ENCODE results near the gene RAB37.

DNA sequence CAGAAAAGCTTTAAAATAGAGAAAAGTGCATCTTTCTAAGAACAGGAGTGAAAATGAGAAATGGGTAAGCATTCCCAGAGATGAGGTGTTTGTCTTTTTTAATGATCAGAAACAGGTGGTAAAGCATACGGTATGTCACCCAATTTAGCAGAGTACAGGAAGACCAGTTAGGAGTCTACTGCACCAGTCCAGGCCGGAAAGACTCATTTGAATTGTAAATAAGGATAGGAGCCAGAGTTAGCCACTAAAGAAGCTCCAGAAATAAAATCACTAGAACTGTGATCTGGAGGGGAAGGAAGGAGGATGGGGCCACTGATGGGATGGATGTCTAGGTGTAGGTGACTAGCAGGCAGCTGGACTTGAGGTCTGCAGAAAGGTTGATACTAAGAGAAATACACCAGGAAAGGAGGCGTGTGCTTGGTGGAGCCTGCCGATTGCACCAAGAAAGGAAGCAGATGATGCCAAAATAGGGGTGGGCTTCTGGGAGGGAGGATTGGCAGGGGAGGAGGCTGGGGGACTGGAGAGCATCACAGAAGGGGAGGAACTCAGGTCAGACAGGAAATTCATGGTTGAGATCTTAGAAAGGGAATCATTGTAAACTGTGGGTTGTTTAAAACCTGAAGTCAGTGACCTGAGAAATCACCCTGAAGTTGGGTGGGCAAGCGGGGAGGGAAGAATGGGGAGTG, 47.2 kb downstream of the RAB37 start:
- TF ChIP-seq, protein P1, sequence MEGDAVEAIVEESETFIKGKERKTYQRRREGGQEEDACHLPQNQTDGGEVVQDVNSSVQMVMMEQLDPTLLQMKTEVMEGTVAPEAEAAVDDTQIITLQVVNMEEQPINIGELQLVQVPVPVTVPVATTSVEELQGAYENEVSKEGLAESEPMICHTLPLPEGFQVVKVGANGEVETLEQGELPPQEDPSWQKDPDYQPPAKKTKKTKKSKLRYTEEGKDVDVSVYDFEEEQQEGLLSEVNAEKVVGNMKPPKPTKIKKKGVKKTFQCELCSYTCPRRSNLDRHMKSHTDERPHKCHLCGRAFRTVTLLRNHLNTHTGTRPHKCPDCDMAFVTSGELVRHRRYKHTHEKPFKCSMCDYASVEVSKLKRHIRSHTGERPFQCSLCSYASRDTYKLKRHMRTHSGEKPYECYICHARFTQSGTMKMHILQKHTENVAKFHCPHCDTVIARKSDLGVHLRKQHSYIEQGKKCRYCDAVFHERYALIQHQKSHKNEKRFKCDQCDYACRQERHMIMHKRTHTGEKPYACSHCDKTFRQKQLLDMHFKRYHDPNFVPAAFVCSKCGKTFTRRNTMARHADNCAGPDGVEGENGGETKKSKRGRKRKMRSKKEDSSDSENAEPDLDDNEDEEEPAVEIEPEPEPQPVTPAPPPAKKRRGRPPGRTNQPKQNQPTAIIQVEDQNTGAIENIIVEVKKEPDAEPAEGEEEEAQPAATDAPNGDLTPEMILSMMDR (IDR thresholded peaks at IDR 0.05 in 4 of 5, conservative IDR thresholded peaks at IDR 0.05 in 1 of 5): no peak
- no peak for TF ChIP-seq POLR2A (IDR thresholded peaks at IDR 0.05)

Data from gastrocnemius medialis (tissue), 4 donors.